Body of pancreas (tissue), 4 donors: ENCODE data around the gene PHRF1.

Experiments used
- CTCF ChIP-seq, 7 experiments: fragments of 450-650 bp in 4 of 7; fragments of 200-600 bp in 3 of 7; sonication (generic) in 3 of 7; IDR thresholded peaks; one replicate each; pipeline ENCODE4 v1.5.1; 2016 to 2019; ENCODE audit warnings: antibody characterized with exemption in 7 of 7
- POLR2A ChIP-seq, 3 donors: fragments of 450-650 bp; IDR thresholded peaks; one replicate each; pipeline ENCODE4 v1.6.1; 2016; ENCODE audit warnings: antibody characterized with exemption in 3 of 3, mild to moderate bottlenecking in 2 of 3

GRCh38 chr11:559712-560304, 16.5 kb upstream of the PHRF1 start:
- TF ChIP-seq CTCF (IDR thresholded peaks at IDR 0.05) (no peak), POLR2A (IDR thresholded peaks at IDR 0.05) (no peak)
